OCI-LY1 (cell line): ENCODE data around the gene TMEM140.
"Not testable (repeated sequence)": the region's sequence is repeated elsewhere in the genome, so short reads cannot be mapped to it uniquely, and the experiment has no call there.

Experiments
- H2AFZ ChIP-seq: fragments of 200-600 bp; sonication (generic), shearing (Covaris generic); 2 replicates; pipeline ENCODE4 v1.6.0; 2014; ENCODE audit warnings: antibody characterized with exemption, mild to moderate bottlenecking, low read length
- H3F3A ChIP-seq: fragments of 200-600 bp; sonication (generic), shearing (Covaris generic); 2 replicates; pipeline ENCODE4 v1.6.0; 2014; ENCODE audit warnings: mild to moderate bottlenecking, antibody characterized with exemption, low read length, moderate library complexity; ENCODE audit not compliant: insufficient read depth
- H3K27ac ChIP-seq: fragments of 200-600 bp; sonication (generic); 2 replicates; pipeline ENCODE4 v1.5.1; 2014; ENCODE audit warnings: low read length, mixed run types, mild to moderate bottlenecking, low read depth; ENCODE audit not compliant: poor library complexity, severe bottlenecking
- H3K27me3 ChIP-seq: fragments of 200-600 bp; sonication (generic); 2 replicates; pipeline ENCODE4 v1.6.0; 2014; ENCODE audit warnings: antibody characterized with exemption, mild to moderate bottlenecking, low read length, moderate library complexity; ENCODE audit not compliant: insufficient read depth
- H3K36me3 ChIP-seq: fragments of 200-600 bp; sonication (generic); 2 replicates; pipeline ENCODE4 v1.6.1; 2014; ENCODE audit warnings: mild to moderate bottlenecking, antibody characterized with exemption, low read length, moderate library complexity, mixed read lengths; ENCODE audit not compliant: insufficient read depth
- H3K4me1 ChIP-seq: fragments of 200-600 bp; sonication (generic); 2 replicates; pipeline ENCODE4 v1.5.1; 2014; ENCODE audit warnings: mild to moderate bottlenecking, low read length, moderate library complexity; ENCODE audit not compliant: insufficient read depth, severe bottlenecking
- H3K4me2 ChIP-seq: fragments of 200-600 bp; sonication (generic), shearing (Covaris generic); 2 replicates; pipeline ENCODE4 v1.6.1; 2014; ENCODE audit warnings: low read length
- H3K4me3 ChIP-seq: fragments of 200-600 bp; sonication (generic); 2 replicates; pipeline ENCODE4 v1.5.1; 2014; ENCODE audit warnings: low read length, low read depth, mild to moderate bottlenecking, mixed read lengths; ENCODE audit not compliant: poor library complexity, severe bottlenecking
- H3K79me2 ChIP-seq: fragments of 200-600 bp; shearing (Covaris generic); 2 replicates; pipeline ENCODE4 v1.6.1; 2016; ENCODE audit warnings: mixed run types, low read length, mixed read lengths; ENCODE audit not compliant: insufficient read depth
- H3K9ac ChIP-seq: fragments of 200-600 bp; sonication (generic), shearing (Covaris generic); 2 replicates; pipeline ENCODE4 v1.6.1; 2014; ENCODE audit warnings: mild to moderate bottlenecking, low read length, mixed read lengths
- H3K9me2 ChIP-seq: fragments of 200-600 bp; sonication (generic), shearing (Covaris generic); 2 replicates; pipeline ENCODE4 v1.6.1; 2014; ENCODE audit warnings: low read depth, mild to moderate bottlenecking, low read length, mixed read lengths
- H3K9me3 ChIP-seq: fragments of 200-600 bp; shearing (Covaris generic); 2 replicates; pipeline ENCODE4 v1.6.1; 2014; ENCODE audit warnings: low read length, mixed read lengths
- H4K20me1 ChIP-seq: fragments of 200-600 bp; sonication (generic), shearing (Covaris generic); 2 replicates; pipeline ENCODE4 v1.6.0; 2016; ENCODE audit warnings: mild to moderate bottlenecking, low read length; ENCODE audit not compliant: insufficient read depth
- EZH2 ChIP-seq: fragments of 200-600 bp; sonication (generic), shearing (Covaris generic); IDR thresholded peaks from 2 replicates; pipeline ENCODE4 v1.8.0; 2017; ENCODE audit warnings: borderline replicate concordance, mixed run types, mild to moderate bottlenecking, antibody characterized with exemption, low read length, moderate library complexity, mixed read lengths
- TF ChIP-seq, protein P1 (sequence below): fragments of 200-600 bp; sonication (generic), shearing (Covaris generic); IDR thresholded peaks from 2 replicates; pipeline ENCODE4 v1.5.1; 2017; ENCODE audit warnings: mild to moderate bottlenecking, antibody characterized with exemption, low read length, moderate library complexity, mixed read lengths

The TMEM140 gene

GRCh38 chr7:135211179-135211945 is 63.5 kb downstream of the TMEM140 start, which contains the start of gene WDR91:
TSS of gene WDR91 (minus strand) at chr7:135211526. CDS start at chr7:135211502, 24 bp downstream.
- Histone ChIP-seq H4K20me1 (no peaks in the 10 kb centered on the region), H3K36me3 (peaks cover 9% of the 10 kb centered on the region; the same call in 1 of the 2 replicates), H3K4me2 (peak within 1 kb of the TSS; percentile 93), H3K4me1 (peaks cover 48% of the 10 kb centered on the region), H3K27me3 (no peaks in the 10 kb centered on the region), H3K9ac (peak within 1 kb of the TSS; percentile 74), H3F3A (no peaks in the 10 kb centered on the region), H3K79me2 (no peaks in the 10 kb centered on the region), H3K9me2 (no peaks in the 10 kb centered on the region), H3K4me3 (peak within 1 kb of the TSS; percentile 77), H3K27ac (peak within 1 kb of the TSS; percentile 6), H3K9me3 (no peaks in the 10 kb centered on the region), H2AFZ (peak within 1 kb of the TSS; percentile 71)
- no peak for TF ChIP-seq EZH2
- TF ChIP-seq, protein P1, sequence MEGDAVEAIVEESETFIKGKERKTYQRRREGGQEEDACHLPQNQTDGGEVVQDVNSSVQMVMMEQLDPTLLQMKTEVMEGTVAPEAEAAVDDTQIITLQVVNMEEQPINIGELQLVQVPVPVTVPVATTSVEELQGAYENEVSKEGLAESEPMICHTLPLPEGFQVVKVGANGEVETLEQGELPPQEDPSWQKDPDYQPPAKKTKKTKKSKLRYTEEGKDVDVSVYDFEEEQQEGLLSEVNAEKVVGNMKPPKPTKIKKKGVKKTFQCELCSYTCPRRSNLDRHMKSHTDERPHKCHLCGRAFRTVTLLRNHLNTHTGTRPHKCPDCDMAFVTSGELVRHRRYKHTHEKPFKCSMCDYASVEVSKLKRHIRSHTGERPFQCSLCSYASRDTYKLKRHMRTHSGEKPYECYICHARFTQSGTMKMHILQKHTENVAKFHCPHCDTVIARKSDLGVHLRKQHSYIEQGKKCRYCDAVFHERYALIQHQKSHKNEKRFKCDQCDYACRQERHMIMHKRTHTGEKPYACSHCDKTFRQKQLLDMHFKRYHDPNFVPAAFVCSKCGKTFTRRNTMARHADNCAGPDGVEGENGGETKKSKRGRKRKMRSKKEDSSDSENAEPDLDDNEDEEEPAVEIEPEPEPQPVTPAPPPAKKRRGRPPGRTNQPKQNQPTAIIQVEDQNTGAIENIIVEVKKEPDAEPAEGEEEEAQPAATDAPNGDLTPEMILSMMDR = peak; percentile 42; the same call in 1 of the 2 replicates

- not testable (repeated sequence) for H3K79me2 ChIP-seq, H3K9me3 ChIP-seq, H3K27ac ChIP-seq, H3K36me3 ChIP-seq, H3K27me3 ChIP-seq, H3F3A ChIP-seq, H4K20me1 ChIP-seq, H3K9me2 ChIP-seq
- H3K9ac ChIP-seq = peak overlapping the region; percentile 74
- peak overlapping the region; percentile 71 for H2AFZ ChIP-seq
- peak overlapping the region; percentile 93 for H3K4me2 ChIP-seq
- peak overlapping the region; percentile 77 for H3K4me3 ChIP-seq
- peaks cover 42% of the 10 kb centered on the region for H3K4me1 ChIP-seq
Measured at GRCh38 chr7:135211946-135212685, 64.2 kb downstream of the TMEM140 start.

DNA sequence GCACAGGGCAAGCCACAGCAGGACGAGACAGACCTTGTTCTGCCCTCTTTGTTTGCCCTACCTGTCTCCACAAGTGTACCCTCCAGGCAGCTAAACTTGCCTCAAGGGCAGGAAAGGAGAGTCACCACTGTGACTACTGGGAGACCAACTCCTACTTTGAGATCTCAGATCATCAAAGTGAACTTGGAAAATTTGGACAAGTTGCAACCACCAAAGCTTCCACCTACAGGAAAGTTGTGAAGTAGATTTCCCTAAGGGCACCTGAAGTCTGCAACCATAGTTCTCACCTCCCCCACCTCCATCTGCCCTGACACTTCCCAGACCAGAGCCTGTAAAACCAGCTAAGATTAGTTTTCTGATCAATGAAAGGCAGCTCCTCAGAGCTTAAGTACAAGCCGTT is 66.0 kb downstream of the TMEM140 start:
- no peaks in the 10 kb centered on the region for H4K20me1 ChIP-seq
- H3K4me2 ChIP-seq = no peak overlapping the region
- no peak overlapping the region for H2AFZ ChIP-seq
- H3K27ac ChIP-seq = no peak overlapping the region
- H3K36me3 ChIP-seq = peaks cover 4% of the 10 kb centered on the region; the same call in 1 of the 2 replicates
- no peaks in the 10 kb centered on the region for H3K9me3 ChIP-seq
- H3K9ac ChIP-seq = no peak overlapping the region
- H3K9me2 ChIP-seq = no peaks in the 10 kb centered on the region
- no peak overlapping the region for H3K4me3 ChIP-seq
- no peaks in the 10 kb centered on the region for H3K27me3 ChIP-seq
- TF ChIP-seq, protein P1 = no peak
- TF ChIP-seq EZH2 = no peak
- H3K79me2 ChIP-seq = no peaks in the 10 kb centered on the region
- H3F3A ChIP-seq = no peaks in the 10 kb centered on the region
- peaks cover 25% of the 10 kb centered on the region for H3K4me1 ChIP-seq
